Vagina (tissue), 2 donors: ENCODE data around the gene TM9SF2. TPM values are rescaled to one million over a fixed set of nuclear protein-coding genes. Genes with fewer than 3 reads are reported as not detected.

Experiments
- DNase-seq, 2 donors: peaks; one replicate each; pipeline ENCODE4 v3.0.0-alpha.2; 2017; ENCODE audit errors: extremely low spot score in 2 of 2
- H3K27ac ChIP-seq: fragments of 200-600 bp; sonication (generic); one replicate; pipeline ENCODE4 v1.5.1; 2019
- H3K27me3 ChIP-seq: fragments of 200-600 bp; sonication (generic); one replicate; pipeline ENCODE4 v1.5.1; 2019
- H3K36me3 ChIP-seq, 2 donors: fragments of 200-600 bp; sonication (generic); one replicate each; pipeline ENCODE4 v1.5.1; 2017 to 2019
- H3K4me1 ChIP-seq: fragments of 200-600 bp; sonication (generic); one replicate; pipeline ENCODE4 v1.5.1; 2019
- H3K4me3 ChIP-seq, 2 donors: fragments of 200-600 bp; sonication (generic); 1 replicate in 1 of 2; 2 replicates in 1 of 2; pipeline ENCODE4 v1.5.1; 2016 to 2019
- H3K9me3 ChIP-seq: fragments of 200-600 bp; sonication (generic); one replicate; pipeline ENCODE4 v1.5.1; 2019
- POLR2A ChIP-seq, 2 donors: fragments of 450-650 bp; IDR thresholded peaks; one replicate each; pipeline ENCODE4 v1.6.1; 2017; ENCODE audit warnings: antibody characterized with exemption in 2 of 2, mild to moderate bottlenecking in 2 of 2, moderate library complexity in 2 of 2
- POLR2AphosphoS5 ChIP-seq, 2 donors: sonication (generic); formaldehyde crosslinking; IDR thresholded peaks; one replicate each; pipeline ENCODE4 v1.9.0; 2017; ENCODE audit warnings: antibody characterized with exemption in 2 of 2, mild to moderate bottlenecking in 2 of 2, low read depth in 1 of 2; ENCODE audit not compliant: insufficient read depth in 1 of 2
- intact Hi-C: fragments of 100-400 bp; cut with DNase I; formaldehyde crosslinking; loops from one replicate; pipeline ENCODE4 v1.15.1; 2023
- total RNA-seq: library from RNA; depleted of rRNA; stranded (reverse); fragments of >200 nt; gene quantifications from one replicate; pipeline ENCODE4 v1.2.3, GENCODE V29; 2016
- TF ChIP-seq, protein P1 (sequence below), 3 experiments: fragments of 450-650 bp in 2 of 3; fragments of 200-600 bp in 1 of 3; sonication (generic) in 1 of 3; IDR thresholded peaks; one replicate each; pipeline ENCODE4 v1.5.1; 2017 to 2019; ENCODE audit warnings: antibody characterized with exemption in 3 of 3, mild to moderate bottlenecking in 2 of 3, moderate library complexity in 2 of 3

Gene TM9SF2
- total RNA-seq, 1 donor from 2014 or later: 59.2 TPM

DNA sequence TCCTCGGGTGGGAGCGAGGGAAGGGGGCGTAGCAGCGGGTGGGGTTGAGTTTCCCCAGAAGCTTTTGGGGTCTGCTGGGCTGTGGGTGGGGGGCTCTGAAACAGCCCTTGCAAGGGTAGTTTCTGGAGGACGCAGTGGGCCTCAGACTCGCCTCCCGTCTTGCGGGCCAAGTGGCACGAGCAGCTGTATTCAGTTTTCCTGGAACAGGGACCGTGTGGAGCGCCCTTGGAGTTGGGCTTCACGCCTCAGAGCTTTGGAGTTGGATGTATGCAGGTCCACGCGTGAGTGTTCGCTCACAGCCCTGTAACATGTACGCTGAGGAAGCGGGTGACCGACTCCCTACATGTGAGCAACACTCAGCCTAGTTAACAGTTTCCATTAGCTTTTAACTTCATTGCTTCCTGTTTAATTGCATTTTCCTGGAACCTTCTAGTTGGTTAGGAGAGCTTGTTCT lies 603 bp downstream of the TM9SF2 start:
- no peak for DNase-seq
- intact Hi-C loops: loop anchor here (10.0 kb wide), 1 partner anchor 57 kb away; no protein-coding TSS in a partner anchor
- H3K36me3 ChIP-seq: no peaks in the 10 kb centered on the region
- peak overlapping the region; percentile 83 to 86 for H3K4me3 ChIP-seq
- H3K27ac ChIP-seq: peak overlapping the region; percentile 72
- TF ChIP-seq POLR2AphosphoS5 (IDR thresholded peaks at IDR 0.05; ENCODE audit: insufficient read depth in 1 of 2, low read depth in 1 of 2): no peak
- TF ChIP-seq POLR2A (IDR thresholded peaks at IDR 0.05): no peak
- TF ChIP-seq, protein P1, sequence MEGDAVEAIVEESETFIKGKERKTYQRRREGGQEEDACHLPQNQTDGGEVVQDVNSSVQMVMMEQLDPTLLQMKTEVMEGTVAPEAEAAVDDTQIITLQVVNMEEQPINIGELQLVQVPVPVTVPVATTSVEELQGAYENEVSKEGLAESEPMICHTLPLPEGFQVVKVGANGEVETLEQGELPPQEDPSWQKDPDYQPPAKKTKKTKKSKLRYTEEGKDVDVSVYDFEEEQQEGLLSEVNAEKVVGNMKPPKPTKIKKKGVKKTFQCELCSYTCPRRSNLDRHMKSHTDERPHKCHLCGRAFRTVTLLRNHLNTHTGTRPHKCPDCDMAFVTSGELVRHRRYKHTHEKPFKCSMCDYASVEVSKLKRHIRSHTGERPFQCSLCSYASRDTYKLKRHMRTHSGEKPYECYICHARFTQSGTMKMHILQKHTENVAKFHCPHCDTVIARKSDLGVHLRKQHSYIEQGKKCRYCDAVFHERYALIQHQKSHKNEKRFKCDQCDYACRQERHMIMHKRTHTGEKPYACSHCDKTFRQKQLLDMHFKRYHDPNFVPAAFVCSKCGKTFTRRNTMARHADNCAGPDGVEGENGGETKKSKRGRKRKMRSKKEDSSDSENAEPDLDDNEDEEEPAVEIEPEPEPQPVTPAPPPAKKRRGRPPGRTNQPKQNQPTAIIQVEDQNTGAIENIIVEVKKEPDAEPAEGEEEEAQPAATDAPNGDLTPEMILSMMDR (IDR thresholded peaks at IDR 0.05): no peak
- peaks cover 73% of the 10 kb centered on the region for H3K4me1 ChIP-seq
- no peaks in the 10 kb centered on the region for H3K27me3 ChIP-seq
- H3K9me3 ChIP-seq: no peaks in the 10 kb centered on the region

- no peak for DNase-seq
- Histone ChIP-seq H3K9me3 (no peaks in the 10 kb centered on the region), H3K27me3 (no peaks in the 10 kb centered on the region), H3K36me3 (peaks cover 0 to 7% of the 10 kb centered on the region in 2 donors), H3K27ac (no peak overlapping the region), H3K4me3 (no peak overlapping the region), H3K4me1 (peaks cover 57% of the 10 kb centered on the region)
- TF ChIP-seq POLR2A (IDR thresholded peaks at IDR 0.05) (no peak), POLR2AphosphoS5 (IDR thresholded peaks at IDR 0.05; ENCODE audit: insufficient read depth in 1 of 2, low read depth in 1 of 2) (no peak)
- TF ChIP-seq, protein P1 (IDR thresholded peaks at IDR 0.05): no peak
- intact Hi-C loops: loop anchor here (10.0 kb wide), 1 partner anchor 61 kb away; no protein-coding TSS in a partner anchor
These were observed 4.6 kb downstream of the TM9SF2 start for GRCh38 chr13:99505814-99506269.

DNA sequence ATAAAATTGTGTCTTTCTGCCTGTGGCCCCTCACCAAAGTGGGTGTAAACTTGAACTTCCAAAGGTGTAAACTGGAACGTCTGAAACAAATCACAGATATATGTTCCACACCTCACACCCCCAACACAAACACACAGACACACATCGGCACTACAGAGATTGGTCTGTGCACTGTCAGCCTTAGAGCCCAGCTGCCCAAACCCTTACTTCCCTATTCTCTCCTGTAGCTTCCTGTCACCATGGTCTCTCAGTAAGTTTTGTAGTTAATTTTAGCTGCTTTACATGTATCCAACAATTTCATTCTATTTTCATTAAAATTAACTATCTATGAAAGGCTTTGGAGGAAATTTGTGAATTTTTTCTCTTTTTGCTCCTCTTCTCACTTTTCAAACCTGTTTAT lies 5.4 kb downstream of the TM9SF2 start:
- intact Hi-C loops: loop anchor here (10.0 kb wide), 1 partner anchor 62 kb away; no protein-coding TSS in a partner anchor
- no peak for DNase-seq
- Histone ChIP-seq H3K36me3 (peaks cover 0 to 7% of the 10 kb centered on the region in 2 donors), H3K4me1 (peaks cover 57% of the 10 kb centered on the region), H3K9me3 (no peaks in the 10 kb centered on the region), H3K27me3 (no peaks in the 10 kb centered on the region), H3K4me3 (no peak overlapping the region), H3K27ac (no peak overlapping the region)
- TF ChIP-seq, protein P1 (IDR thresholded peaks at IDR 0.05): no peak
- TF ChIP-seq POLR2AphosphoS5 (IDR thresholded peaks at IDR 0.05; ENCODE audit: insufficient read depth in 1 of 2, low read depth in 1 of 2) (no peak), POLR2A (IDR thresholded peaks at IDR 0.05) (no peak)

DNA sequence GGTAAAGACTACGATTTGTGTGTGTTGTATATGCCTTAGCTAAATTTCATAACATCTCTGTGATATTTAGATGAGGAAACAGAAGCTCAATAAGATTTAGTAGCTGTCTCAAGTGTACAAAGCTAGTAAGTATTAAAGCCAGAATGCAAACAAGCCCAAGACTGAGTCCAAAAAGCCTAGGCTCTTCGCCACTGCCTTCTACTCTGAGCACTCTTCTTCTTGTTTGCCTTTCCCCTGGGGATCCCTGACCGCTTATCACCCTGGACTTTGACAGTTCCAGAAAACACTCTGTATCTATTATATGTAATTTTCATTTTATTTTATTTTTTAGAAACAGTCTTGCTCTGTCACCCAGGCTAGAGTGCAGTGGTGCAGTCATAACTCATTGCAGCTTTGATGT lies 5.8 kb downstream of the TM9SF2 start:
- H3K4me3 ChIP-seq: no peak overlapping the region
- TF ChIP-seq, protein P1 (IDR thresholded peaks at IDR 0.05): no peak
- DNase-seq: no peak
- H3K4me1 ChIP-seq: peaks cover 57% of the 10 kb centered on the region
- H3K36me3 ChIP-seq: peaks cover 0 to 7% of the 10 kb centered on the region in 2 donors
- intact Hi-C loops: loop anchor here (10.0 kb wide), 1 partner anchor 62 kb away; no protein-coding TSS in a partner anchor
- no peak overlapping the region for H3K27ac ChIP-seq
- no peaks in the 10 kb centered on the region for H3K9me3 ChIP-seq
- no peaks in the 10 kb centered on the region for H3K27me3 ChIP-seq

DNA sequence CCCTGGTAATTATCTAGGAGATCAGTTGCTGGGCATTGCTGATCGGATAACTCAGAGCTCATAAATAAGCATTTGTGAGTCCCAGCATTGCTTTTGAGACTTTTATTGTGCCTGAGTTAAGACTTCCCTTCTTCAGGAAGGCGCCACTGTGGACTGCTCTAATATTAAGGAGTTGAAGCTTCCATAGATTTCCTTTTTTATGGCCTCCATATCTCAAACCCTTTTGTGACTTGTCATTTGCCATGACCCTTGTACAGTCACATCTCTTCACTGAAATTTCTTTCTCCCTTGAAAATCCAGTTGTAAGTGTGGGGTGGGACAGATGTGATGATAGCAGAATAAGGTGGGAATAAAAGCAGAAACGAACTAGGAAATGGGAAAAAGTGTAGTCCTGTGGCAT lies 6.3 kb downstream of the TM9SF2 start:
- TF ChIP-seq, protein P1 (IDR thresholded peaks at IDR 0.05): no peak
- TF ChIP-seq POLR2AphosphoS5 (IDR thresholded peaks at IDR 0.05; ENCODE audit: insufficient read depth in 1 of 2, low read depth in 1 of 2) (no peak), POLR2A (IDR thresholded peaks at IDR 0.05) (no peak)
- peaks cover 57% of the 10 kb centered on the region for H3K4me1 ChIP-seq
- DNase-seq: no peak
- no peaks in the 10 kb centered on the region for H3K27me3 ChIP-seq
- peaks cover 0 to 7% of the 10 kb centered on the region in 2 donors for H3K36me3 ChIP-seq
- no peak overlapping the region for H3K27ac ChIP-seq
- no peak overlapping the region for H3K4me3 ChIP-seq
- intact Hi-C loops: loop anchor here (10.0 kb wide), 1 partner anchor 63 kb away; no protein-coding TSS in a partner anchor
- no peaks in the 10 kb centered on the region for H3K9me3 ChIP-seq
